Muscle of back (tissue), 13 donors: ENCODE results near the gene HNRNPA2B1. TPM values are rescaled to one million over a fixed set of nuclear protein-coding genes. Genes with fewer than 3 reads are reported as not detected.

Experiments
- DNase-seq, 3 donors: peaks; one replicate each; pipeline versions ENCODE4 v3.0.0 to v3.0.0-alpha.2; 2013
- long read RNA-seq, 9 donors: transcript quantifications; one replicate each; lab custom pipeline, GENCODE V29; 2026
- polyA plus RNA-seq, 10 donors: library from polyadenylated mRNA; unstranded; fragments of 120-200 nt; gene quantifications; one replicate each; pipeline ENCODE4 v1.2.1, GENCODE V29; 2013; ENCODE audit not compliant: insufficient read length in 10 of 10

The HNRNPA2B1 gene
- 100 to 1,000 TPM; 649 to 890 (median 776) TPM for polyA plus RNA-seq
- long read RNA-seq, donor 1, full-length matches to known transcripts = 79 of 308 reads
- long read RNA-seq, donor 1, partial matches to known transcripts = 212 of 308 reads
- long read RNA-seq, donor 1, other reads (novel, unspliced or antisense) = 17 of 308 reads
- long read RNA-seq, donor 2, full-length matches to known transcripts = 92 of 204 reads
- long read RNA-seq, donor 2, partial matches to known transcripts = 97 of 204 reads
- long read RNA-seq, donor 2, other reads (novel, unspliced or antisense) = 15 of 204 reads
- long read RNA-seq, donor 3 = 0 reads
- long read RNA-seq, donor 4, full-length matches to known transcripts = 33 of 227 reads
- long read RNA-seq, donor 4, partial matches to known transcripts = 180 of 227 reads
- long read RNA-seq, donor 4, other reads (novel, unspliced or antisense) = 14 of 227 reads
- long read RNA-seq, donor 5, full-length matches to known transcripts = 56 of 602 reads
- long read RNA-seq, donor 5, partial matches to known transcripts = 434 of 602 reads
- long read RNA-seq, donor 5, other reads (novel, unspliced or antisense) = 112 of 602 reads
- long read RNA-seq, donor 6, full-length matches to known transcripts = 68 of 191 reads
- long read RNA-seq, donor 6, partial matches to known transcripts = 113 of 191 reads
- long read RNA-seq, donor 6, other reads (novel, unspliced or antisense) = 10 of 191 reads
- long read RNA-seq, donor 7, transcript HNRNPA2B1-205 (2 exons, 1,220 nt) = major isoform, 19 of 98 reads
- long read RNA-seq, donor 7, transcript HNRNPA2B1-202 (11 exons, 1,711 nt) = minor isoform, 14 of 98 reads
- long read RNA-seq, donor 7, partial matches to known transcripts = 45 of 98 reads
- long read RNA-seq, donor 7, other reads (novel, unspliced or antisense) = 16 of 98 reads
- long read RNA-seq, donor 8, full-length matches to known transcripts = 81 of 166 reads
- long read RNA-seq, donor 8, partial matches to known transcripts = 85 of 166 reads
- long read RNA-seq, donor 8, other reads (novel, unspliced or antisense) = 0 of 166 reads
- long read RNA-seq, donor 9, transcript HNRNPA2B1-202 (11 exons, 1,711 nt) = major isoform, 8 of 12 reads
- long read RNA-seq, donor 9, partial matches to known transcripts = 0 of 12 reads
- long read RNA-seq, donor 9, other reads (novel, unspliced or antisense) = 0 of 12 reads

DNA sequence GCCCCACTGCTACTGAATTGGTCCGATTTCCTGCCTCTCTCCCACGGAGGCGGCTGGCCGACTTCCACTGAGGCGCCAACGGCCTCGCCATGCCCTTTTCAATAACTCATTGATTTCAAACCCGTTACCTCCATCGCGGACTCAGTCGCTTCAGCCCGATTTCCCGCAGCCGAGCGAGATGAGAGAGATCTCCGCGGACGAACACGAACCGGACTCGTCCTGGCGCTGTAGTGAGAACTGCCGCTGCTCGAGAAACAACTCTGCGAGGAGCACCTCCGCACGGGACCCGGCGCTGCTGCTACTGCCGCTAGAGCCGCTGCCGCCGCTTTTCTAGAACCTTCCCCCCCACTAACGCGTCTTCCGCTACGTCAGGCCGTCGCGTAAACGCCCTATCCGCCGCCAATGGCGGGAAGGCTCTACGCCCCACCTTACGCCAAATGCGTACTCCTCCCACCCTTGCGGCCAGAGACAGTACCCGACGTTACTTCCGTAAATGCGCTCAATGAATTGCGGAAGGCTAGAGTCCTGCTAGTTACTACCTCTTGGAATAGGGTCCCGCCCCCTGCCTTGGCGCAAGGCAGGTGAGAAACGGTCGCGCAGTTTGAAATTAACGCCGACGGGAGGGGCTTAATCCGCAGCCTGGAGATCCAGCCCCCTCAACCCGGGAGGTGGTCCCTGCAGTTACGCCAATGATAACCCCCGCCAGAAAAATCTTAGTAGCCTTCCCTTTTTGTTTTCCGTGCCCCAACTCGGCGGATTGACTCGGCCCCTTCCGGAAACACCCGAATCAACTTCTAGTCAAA lies at the start of gene HNRNPA2B1:
Gene HNRNPA2B1, minus strand, starts transcription at position 303 of the 803 bp plus-strand sequence. Its CDS starts 169 bp downstream, at position 134.
- peak; percentile 99 to 100 (median 100) for DNase-seq

DNA sequence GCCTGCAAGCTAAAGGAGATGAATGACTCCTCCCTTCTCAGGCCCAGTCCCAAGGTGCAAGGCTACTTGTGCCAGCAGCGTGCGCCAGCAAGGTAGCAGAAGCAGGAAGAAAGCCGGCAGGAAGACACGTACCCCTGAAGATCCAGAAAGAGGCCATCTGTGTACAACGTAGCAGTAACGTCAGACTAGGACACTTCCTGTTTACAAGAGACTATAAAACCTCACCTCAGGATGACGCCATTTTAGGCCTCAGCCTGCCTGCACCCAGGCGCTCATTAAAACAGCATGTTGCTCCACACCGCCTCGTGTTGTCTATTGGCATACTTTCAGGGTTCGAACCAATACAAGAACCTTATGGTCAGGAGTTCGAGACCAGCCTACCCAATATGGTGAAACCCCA lies 49.7 kb upstream of the HNRNPA2B1 start:
- DNase-seq = no peak

DNA sequence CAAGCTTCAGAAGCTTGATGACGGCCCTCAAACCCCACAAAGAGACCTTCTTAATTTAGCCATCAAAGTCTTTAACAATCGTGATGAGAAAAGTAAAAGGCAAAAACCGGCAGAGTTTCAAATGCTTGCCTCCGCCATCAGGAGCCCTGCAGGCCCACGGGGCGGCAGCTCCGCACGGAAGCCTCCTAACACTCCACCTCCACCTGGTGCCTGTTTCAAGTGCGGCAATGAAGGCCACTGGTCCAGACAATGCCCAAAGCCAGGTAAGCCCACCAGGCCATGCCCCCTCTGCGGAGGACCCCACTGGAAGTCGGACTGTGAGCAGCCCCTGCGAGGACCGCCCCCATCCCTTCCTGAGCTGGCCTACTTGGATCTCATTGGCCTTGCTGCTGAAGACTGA lies 44.6 kb upstream of the HNRNPA2B1 start:
- no peak for DNase-seq

DNA sequence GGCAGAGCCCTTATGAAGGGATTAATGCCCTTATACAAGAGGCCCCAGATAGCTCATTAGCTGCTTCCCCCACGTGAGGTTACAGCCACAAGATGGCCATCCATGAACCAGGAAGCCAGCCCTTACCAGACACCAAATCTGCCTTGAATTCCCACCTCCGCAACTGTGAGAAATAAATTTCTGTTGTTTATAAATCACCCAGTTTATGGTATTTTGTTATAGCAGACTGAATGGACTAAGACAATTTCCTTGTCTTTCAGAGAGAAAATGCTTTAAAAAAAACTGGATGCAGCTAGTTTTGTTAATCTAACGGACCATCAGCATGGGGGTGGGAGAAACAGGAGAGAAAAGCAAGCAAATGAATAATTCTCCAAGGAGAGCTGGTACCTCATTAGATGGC lies 37.5 kb upstream of the HNRNPA2B1 start:
- no peak for DNase-seq

DNA sequence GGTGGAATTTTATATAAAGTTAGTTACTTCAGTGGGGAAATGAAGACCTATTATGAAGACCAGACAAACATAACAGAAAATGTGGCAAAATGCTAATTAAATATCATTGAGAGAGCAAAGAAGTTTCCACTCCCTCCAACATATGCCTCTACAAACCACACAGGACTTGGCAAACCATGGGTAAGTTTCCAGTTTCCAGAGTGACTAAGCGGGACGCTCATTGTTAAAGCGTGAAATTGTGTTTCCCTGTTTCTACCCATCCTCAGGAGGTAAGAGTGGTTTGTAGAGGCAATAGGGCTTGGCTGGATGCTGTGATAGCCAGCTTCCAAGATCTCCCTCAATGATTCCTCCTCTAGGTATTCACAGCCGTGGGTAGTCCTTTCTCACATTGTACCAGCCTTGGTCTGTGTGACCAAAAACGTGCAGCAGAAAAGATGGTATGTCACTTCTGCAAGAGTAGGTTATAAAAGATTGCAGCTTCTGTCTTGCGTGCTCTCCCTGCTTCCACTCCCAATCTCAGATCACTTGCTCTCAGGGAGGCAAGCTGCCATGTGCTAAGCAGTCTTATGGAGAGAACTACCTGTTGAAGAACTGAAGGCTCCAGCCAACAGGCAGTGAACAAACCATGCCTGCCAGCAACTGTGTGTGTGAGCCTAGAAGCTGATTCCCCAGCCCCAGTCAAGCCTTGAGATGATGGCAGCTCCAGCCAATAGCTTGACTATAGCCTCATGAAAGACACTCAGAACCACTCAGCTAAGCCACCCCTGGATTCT lies 36.7 kb upstream of the HNRNPA2B1 start:
- DNase-seq = no peak

DNA sequence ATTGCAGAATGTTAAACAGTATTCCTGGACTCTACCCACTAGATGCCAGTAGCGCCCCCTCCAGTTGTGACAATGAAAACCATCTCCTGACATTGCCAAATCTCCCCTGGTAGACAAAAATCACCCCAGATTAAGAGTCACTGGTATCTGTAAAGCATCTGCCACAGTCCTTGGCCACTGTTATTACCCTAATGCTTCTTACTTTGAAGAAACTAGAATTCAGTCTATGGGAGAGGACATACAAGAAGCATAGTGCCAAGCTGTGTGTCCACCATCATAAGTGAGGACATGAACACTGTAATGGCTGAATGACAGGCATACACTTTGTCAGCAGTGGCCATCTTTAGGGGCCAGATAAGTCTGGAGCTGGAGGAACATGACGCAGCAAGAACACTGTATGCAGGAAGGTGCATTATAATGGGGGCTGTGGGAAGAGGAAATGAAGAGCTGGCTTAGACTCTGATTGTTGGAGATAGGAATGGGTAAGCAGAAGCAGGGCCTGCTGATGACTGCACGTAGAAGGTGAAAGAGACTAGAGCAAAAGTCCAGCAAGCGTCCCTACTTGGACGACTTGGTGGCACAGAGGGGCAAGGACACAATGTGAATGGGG lies 33.5 kb upstream of the HNRNPA2B1 start:
- no peak for DNase-seq

DNA sequence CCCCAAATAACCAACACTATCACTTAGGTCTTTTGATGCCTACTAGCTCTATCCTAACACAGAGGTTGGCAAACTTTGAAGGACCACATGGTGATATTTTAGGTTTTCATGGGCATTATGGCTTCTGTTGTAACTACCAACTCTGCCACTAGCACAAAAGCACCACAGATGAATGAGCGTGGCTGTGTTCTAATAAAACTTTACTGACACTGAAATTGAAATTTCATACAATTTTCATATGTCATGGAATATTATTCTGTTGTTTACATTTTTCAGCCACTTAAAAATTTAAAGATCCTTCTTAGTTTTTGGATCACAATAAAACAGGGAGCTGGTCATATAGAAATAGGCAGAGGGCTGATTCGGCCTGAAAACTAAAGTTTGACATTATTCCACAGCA lies 27.4 kb upstream of the HNRNPA2B1 start:
- DNase-seq = no peak

DNA sequence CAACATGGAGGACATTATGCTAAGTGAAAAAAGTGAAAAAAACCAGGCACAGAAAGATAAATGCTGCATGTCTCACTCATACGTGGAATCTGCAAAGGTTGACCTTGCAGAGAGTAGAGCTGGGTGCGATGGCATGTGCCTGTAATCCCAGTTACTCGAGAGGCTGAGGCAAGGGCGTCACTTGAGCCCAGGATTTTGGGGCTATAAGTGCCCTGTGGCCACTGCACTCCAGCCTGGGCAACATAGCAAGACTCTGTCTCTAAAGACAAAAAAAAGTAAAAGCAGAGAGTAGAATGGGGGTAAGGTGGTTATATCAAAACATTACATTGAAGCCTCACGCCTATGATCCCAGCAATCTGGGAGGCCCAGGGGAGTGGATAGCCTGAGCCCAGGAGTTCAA lies 23.8 kb upstream of the HNRNPA2B1 start:
- no peak for DNase-seq

DNA sequence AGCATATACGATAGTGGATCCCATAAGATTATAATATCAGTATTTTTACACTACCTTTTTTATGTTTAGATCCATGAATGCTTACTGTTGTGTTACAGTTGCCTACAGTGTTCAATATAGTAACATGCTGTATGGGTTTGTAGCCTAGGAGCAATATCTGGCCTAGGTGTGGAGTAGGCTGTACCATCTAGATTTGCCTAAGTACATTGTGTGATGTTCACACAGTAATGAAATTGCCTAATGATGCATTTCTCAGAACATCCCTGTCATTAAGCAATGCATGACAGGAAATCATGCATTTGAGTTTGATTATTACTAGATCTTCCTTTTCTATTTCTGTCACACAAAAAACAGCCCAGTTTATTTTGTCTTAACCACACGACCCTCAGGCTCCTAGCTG lies 15.5 kb upstream of the HNRNPA2B1 start:
- no peak for DNase-seq

DNA sequence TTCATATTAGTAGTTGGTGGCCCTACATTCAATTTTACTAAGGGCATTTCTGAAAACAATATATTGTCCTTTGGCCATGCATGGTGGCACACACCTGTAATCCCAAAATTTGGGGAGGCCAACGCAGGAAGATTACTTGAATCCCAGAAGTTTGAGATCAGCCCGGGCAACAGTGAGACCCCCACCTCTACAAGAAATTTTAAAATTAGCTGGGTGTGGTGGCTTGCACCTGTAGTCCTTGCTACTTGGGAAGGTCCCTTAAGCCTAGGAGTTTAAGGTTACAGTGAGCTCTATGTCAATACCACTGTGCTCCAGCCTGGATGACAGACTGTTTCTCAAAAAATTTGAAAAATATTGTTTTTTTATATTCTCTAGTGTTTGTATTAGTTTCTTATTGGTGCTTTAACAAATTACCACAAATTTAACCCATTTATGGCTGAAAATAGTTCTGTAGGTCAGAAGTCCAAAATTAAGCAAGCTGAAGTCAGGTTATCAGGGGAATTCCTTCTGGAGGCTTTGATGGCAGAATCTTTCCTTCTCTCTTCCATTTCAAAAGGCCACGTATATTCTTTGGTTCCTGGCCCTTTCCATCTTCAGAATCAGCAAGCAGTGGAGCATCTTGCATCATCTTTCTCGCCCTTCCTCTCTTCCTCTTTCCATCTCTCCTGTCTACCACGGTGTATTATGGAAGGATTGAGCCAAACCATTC lies 13.4 kb upstream of the HNRNPA2B1 start:
- no peak for DNase-seq

DNA sequence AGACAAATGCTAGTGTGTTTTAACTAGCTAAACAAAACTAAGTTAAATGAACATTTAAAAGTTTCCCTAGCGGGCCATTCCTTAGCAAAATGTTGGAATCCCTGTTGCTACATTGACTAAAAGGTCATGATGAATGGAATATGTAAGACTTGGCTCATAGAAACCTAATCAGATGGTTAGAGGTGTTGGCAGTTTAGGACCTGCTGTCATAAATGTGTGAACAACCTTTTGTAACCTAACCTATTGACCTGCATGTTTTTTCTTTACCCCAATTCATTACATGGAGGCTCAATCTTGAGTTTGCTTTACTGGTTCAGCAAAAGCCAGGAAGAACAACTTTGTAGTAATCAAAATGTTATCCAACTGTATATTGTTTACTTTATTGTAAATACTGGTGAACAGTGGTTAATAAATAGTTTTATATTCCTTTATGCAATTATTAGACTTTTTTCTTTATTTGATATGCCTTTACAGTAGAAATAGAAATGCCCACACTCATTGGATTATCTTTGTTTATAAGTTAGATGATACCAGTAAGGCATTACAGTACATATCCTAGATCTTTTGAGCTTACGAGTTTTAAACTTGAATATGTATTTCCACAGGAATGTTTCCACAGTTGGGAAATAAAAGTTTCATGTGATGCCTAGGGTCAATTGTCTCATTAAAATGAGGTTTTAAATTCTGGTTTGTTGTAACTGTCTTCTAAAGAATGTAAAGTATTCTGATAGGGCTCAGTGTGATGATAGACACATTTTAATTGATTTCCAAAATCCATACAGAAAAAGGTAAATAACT lies 12.6 kb upstream of the HNRNPA2B1 start:
- DNase-seq = no peak

DNA sequence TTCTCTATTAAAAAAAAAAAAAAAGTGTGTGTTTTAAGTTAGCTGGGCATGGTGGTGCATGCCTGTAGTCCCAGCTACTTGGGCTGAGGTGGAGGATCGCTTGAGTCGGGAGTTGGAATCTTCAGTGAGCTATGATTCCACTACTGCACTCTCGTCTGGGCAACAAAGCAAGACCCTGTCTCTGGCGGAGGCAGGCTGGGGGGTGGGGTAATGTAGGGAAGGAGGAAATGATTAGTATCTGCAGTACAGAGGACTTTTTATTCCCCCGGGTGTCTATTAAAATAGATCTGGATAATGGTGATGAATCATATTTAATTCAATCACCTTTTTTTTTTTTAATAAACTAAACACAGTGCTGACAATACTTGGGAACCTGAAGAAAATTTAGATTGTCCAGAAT lies 7.5 kb upstream of the HNRNPA2B1 start:
- no peak for DNase-seq

DNA sequence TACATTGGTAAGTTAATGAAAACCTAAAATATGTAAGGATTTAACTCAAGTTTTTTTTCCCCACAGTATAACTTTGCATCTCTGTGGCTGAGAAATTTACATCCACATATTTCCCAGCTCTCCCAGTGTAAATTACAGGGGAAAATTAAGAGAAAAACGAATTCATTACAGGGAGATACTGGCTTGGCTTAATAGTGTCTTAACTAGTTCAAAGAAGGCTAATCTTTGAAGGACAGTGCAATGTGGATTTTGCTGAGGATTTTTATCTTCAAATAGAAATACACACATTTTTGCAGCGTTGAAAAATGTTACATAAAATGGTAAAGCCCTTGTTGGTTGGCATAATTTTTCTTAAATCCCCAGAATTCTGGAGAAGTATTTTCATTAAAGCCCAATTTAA lies 2.5 kb upstream of the HNRNPA2B1 start:
- no peak for DNase-seq

DNA sequence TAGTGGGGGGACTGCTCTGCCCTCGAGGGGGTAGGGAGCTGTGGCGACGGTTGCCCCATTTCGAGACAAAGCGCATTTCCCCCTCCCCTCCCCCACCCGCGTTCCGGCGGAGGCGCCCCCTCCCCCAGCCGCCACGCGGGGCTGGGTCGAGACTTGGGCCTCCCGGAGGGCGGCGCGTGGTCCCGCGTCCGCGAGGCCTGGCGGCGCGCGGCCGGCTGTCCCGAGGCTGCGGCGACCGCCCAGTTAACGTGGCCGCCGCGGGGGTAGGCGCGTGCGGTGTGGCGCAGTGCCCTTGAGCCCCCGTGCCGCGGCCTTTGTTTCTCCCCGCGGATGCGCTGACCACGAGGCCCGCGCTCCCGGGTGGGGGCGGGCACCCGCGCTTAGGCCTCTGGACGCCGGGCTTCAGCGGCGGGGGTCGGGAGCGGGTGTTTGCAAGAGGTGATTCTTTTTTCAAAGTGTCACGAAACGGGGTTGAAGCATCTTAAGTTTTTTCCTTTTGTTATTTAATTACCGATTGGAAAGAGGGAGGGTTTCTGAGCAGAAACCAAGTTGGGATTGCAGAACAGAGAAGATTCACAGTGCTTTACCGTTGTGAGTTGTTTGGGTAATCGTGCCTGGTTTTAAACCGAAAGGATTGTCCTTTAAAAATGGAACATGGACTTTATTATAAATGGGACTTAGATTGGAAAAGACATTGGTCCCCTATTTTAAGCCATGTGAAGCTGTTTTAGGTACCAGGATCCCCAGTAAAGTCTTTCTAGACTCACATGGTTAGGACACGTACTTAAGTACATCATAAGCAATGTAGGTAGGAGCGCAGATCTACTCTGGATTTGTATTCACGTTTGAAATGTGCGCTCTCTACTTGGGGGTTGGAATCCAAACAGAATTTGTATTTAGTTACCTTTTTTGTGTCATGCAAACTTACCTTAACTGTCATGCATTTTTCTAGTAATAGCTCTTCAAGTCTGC lies 1.8 kb upstream of the HNRNPA2B1 start:
- DNase-seq = peak; percentile 37 to 80 (median 60)

DNA sequence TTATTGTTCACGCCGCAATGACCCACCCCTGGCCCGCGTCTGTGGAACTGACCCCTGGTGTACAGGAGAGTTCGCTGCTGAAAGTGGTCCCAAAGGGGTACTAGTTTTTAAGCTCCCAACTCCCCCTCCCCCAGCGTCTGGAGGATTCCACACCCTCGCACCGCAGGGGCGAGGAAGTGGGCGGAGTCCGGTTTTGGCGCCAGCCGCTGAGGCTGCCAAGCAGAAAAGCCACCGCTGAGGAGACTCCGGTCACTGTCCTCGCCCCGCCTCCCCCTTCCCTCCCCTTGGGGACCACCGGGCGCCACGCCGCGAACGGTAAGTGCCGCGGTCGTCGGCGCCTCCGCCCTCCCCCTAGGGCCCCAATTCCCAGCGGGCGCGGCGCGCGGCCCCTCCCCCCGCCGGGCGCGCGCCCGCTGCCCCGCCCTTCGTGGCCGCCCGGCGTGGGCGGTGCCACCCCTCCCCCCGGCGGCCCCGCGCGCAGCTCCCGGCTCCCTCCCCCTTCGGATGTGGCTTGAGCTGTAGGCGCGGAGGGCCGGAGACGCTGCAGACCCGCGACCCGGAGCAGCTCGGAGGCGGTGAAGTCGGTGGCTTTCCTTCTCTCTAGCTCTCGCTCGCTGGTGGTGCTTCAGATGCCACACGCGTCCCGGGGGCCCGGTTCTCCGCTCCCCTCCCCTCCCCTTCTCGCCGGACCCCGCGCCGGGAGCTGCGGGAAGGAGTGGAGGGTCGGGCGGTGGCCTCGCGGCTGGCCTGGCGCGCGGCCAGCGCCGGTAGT lies 887 bp upstream of the HNRNPA2B1 start, which contains the start of gene CBX3:
Gene CBX3, plus strand, starts transcription at position 499 of the 772 bp plus-strand sequence. CDS start 1,254 bp downstream, outside the sequence.
- peak in 1 of 3 donors; percentile 92 for DNase-seq

DNA sequence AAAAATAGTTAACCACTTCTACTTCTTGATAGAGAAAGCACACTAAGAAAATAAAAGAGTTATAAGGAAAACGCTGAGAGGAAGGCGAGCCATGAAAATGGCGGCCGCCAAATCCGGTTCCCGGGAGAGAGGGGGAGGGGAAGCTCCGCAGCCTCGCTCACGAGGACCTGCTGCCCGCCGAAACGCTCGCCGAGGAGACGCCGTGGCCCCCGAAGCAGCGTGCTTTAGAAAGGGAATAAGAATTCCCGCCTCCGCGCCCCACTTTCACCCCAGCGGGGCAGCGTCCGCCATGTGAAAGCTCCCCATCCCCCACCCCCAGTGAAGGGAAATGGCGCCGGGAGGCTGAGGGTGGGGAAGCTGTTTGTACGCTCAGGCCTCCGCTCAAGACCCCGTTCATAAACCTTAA lies 505 bp downstream of the HNRNPA2B1 start:
- DNase-seq = peak; percentile 68 to 94 (median 83)
